Muscle of back (tissue), 13 donors: ENCODE measurements around the gene UGT1A3. TPM values are rescaled to one million over a fixed set of nuclear protein-coding genes. Genes with fewer than 3 reads are reported as not detected.
"Not testable (repeated sequence)": the region's sequence is repeated elsewhere in the genome, so short reads cannot be mapped to it uniquely, and the experiment has no call there.

ENCODE experiments used
- DNase-seq, 3 donors: peaks; one replicate each; pipeline versions ENCODE4 v3.0.0 to v3.0.0-alpha.2; 2013
- long read RNA-seq, 9 donors: transcript quantifications; one replicate each; lab custom pipeline, GENCODE V29; 2026
- polyA plus RNA-seq, 10 donors: library from polyadenylated mRNA; unstranded; fragments of 120-200 nt; gene quantifications; one replicate each; pipeline ENCODE4 v1.2.1, GENCODE V29; 2013; ENCODE audit not compliant: insufficient read length in 10 of 10

The UGT1A3 gene
- polyA plus RNA-seq: not detected
- long read RNA-seq, donor 1: 0 reads
- long read RNA-seq, donor 2: 0 reads
- long read RNA-seq, donor 3: 0 reads
- long read RNA-seq, donor 4: 0 reads
- long read RNA-seq, donor 5: 0 reads
- long read RNA-seq, donor 6: 0 reads
- long read RNA-seq, donor 7: 0 reads
- long read RNA-seq, donor 8: 0 reads
- long read RNA-seq, donor 9: 0 reads

GRCh38 chr2:233728723-233729301, at the start of gene UGT1A3:
TSS of gene UGT1A3 (plus strand) at chr2:233729042. CDS start at chr2:233729127, 85 bp downstream.
- DNase-seq: no peak

DNA sequence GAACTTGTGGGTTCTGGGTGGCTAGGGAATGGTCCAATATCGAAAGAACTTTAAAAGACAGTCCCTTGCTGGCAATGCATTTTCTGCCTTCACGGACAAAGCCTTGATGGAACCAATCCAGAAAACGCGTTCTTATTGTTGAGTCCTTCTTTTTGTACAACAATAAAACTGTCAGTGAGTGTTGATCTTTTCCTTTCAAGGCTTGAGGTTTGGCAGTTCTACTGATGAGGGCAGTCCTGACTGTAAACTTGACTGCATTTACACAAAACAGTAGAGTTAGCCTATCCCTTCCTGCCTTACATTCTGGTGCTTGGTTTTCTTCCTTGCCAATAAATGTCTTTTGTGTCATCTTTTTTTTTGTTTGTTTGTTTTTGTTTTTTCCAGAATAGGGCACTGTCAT, 49.6 kb upstream of the UGT1A3 start:
- DNase-seq: no peak

GRCh38 chr2:233680361-233681045, 48.3 kb upstream of the UGT1A3 start:
- no peak for DNase-seq

- no peak for DNase-seq
Observed at GRCh38 chr2:233681521-233682099, 47.2 kb upstream of the UGT1A3 start, which contains the start of gene UGT1A7. TSS of gene UGT1A7 (plus strand) at chr2:233681901. CDS start at chr2:233681938, 37 bp downstream.

DNA sequence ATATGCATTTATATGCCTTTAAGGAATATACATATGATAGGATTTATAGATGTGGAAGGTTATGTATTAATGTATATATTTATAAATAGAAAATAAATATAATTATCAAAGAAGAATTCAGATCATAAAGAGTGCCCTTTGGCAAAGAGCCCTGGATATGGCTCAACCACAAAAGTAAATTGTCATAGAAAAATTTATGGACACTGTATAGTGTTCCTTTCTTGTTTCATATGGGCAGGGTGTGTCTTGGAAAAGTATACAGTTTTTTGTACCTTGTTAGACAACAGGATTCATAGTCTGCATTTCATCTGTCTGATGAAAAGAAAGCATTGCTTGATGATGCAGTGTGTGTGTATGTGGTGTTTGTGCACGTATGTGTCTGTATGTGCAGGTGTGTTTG, 44.2 kb upstream of the UGT1A3 start:
- DNase-seq: no peak

- DNase-seq: no peak
Observed at GRCh38 chr2:233686928-233687327, 41.9 kb upstream of the UGT1A3 start.

GRCh38 chr2:233688341-233688740, 40.5 kb upstream of the UGT1A3 start:
- DNase-seq: no peak

DNA sequence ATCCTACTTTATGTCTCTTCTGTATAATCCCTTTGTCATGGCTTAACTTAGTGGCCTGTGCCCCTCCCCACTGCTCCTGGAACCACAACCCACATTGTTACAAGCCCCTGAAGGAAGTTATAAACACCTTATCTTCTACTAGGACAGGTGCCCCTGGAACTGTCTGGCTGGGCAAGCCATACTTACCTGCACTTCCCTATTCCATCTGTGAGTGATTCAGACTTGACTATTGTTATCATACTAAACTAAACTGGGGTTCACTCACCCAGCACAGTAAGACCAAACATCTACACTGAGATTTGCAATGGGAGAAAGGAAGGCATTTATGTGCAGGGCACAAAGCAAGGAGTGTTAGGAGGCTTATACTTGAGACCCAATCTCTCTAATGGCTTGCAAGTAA, 39.8 kb upstream of the UGT1A3 start:
- no peak for DNase-seq

GRCh38 chr2:233689501-233689900, 39.3 kb upstream of the UGT1A3 start:
- no peak for DNase-seq

- no peak for DNase-seq
Observed at GRCh38 chr2:233690444-233690843, 38.4 kb upstream of the UGT1A3 start.

DNA sequence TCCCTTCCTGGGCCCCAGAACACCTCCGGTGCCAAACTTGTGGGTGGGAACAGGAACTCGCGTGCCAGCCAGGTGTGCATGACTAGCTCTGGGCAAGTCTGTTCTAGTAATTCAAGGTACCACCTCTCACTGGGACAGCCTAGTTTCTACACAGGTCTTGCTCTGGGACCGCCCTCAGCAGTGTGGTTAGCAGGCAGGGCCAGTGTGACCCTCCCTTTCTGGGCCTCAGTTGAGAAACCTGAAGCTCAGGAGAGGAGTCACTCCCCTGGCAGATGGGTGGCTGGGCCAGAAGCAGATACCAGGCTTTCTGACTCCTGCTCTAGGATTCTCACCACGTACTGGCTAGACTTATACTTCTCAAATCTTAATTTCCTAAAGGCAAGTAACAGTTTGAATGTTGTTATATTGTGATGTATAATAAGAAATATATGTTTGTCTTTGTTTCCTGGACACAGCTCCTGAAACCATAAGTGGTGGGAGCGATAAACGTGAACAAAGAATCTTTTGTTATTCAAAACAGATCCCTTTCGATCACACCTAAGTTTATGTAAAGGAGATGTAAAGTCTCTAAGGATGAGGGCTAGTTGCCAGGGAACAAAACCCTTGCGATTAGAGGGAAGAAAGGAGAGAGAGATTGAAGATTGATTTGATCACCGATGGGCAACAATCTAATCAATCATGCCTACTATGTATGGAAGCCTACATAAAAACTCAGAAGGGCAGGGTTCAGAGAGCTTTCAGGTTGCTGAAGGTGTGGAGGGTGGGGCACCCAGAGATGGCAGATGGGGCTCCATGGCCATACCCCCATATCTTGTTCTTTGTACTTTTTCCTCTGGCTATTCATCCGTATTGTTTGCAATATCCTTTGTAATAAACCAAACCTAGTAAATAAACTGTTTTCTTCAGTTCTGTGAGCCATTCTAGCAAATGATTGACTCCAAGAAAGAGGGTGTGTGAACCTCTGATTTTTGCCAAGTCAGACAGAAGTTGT, 37.1 kb upstream of the UGT1A3 start:
- no peak for DNase-seq

GRCh38 chr2:233692648-233693047, 36.2 kb upstream of the UGT1A3 start, which contains the start of gene UGT1A6:
TSS of gene UGT1A6 (plus strand) at chr2:233692890. CDS start at chr2:233693005, 115 bp downstream.
- no peak for DNase-seq

GRCh38 chr2:233693963-233694362, 34.9 kb upstream of the UGT1A3 start:
- no peak for DNase-seq

- DNase-seq: no peak
Observed at GRCh38 chr2:233698740-233699139, 30.1 kb upstream of the UGT1A3 start.

DNA sequence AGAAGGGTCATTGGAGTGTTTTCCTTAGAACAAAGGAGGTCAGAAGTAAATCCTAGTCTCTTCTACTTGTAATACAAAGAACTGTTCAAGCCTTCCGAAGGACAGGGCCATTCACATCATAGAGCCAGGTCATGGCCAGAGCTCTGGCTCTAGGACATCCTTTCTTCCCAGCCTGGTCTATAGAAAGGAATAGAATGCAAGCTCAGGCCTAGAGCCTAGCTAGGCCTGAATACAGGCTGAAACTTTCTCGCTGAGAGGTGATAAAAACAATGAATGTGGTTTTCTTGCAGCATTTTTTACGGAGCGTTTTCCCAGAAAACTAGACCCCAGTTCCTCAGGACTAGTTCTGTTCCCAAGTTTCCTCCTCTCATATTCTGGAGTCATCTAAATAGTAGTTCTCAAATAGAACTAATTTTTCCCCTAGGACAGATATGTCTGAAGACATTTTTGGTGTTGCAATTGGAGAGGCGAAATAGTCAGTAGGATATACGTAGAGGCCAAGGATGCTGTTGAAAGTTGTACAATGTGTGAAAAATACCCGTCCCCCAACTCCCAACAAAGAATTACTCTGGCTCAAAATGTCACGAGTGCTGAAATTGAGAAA, 29.3 kb upstream of the UGT1A3 start:
- no peak for DNase-seq

- DNase-seq: no peak
Observed at GRCh38 chr2:233700028-233700635, 28.7 kb upstream of the UGT1A3 start.

- not testable (repeated sequence) for DNase-seq
Observed at GRCh38 chr2:233700842-233701241, 28.0 kb upstream of the UGT1A3 start.

DNA sequence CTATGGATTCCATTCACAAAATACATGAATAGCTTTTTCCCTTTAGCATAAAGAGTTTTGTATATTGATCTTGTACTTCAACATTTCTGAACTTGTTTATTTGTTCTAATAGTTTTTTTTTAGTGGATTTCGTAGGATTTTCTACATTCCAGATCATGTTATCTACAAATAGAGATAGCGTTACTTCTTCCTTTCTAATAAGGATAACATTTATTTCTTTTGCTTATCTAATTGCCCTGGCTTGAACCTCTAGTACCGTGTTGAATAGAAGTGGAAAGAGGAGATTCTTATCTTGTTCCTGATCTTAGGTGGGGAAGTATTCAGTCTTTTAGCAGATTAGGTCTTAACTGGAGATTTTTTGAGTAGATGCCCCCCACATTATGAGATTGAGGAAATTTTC, 26.6 kb upstream of the UGT1A3 start:
- no peak for DNase-seq

GRCh38 chr2:233705911-233706506, 22.8 kb upstream of the UGT1A3 start:
- peak in 1 of 3 donors; percentile 8 for DNase-seq

- DNase-seq: no peak
Observed at GRCh38 chr2:233706720-233707119, 22.1 kb upstream of the UGT1A3 start.
